ENCODE measurements around the gene SPCS1.

Gene SPCS1

GRCh38 chr3:52731590-52731989 lies 25.7 kb downstream of the SPCS1 start:
- Histone ChIP-seq H3K27ac (no peak overlapping the region), H3K9me3 (ENCODE audit: low read depth, low read length) (no peaks in the 10 kb centered on the region), H3K4me3 (no peak overlapping the region), H3K36me3 (ENCODE audit: insufficient read depth, low read length) (peaks cover 26% of the 10 kb centered on the region; the same call in 1 of the 2 replicates), H3K9ac (ENCODE audit: insufficient read length) (no peak overlapping the region)
- no peak for DNase-seq (ENCODE audit: low read depth, low spot score)
- TF ChIP-seq POLR2AphosphoS5 (IDR thresholded peaks at IDR 0.05; ENCODE audit: borderline replicate concordance, low read depth, low read length) (no peak), EZH2 (IDR thresholded peaks at IDR 0.05) (no peak), FOXP2 (optimal IDR thresholded peaks at IDR 0.05; ENCODE audit: control extremely low read depth, extremely low read length, insufficient read depth) (no peak)

GRCh38 chr3:52733256-52733891 lies 27.5 kb downstream of the SPCS1 start:
- no peak for TF ChIP-seq FOXP2 (optimal IDR thresholded peaks at IDR 0.05; ENCODE audit: control extremely low read depth, extremely low read length, insufficient read depth)
- TF ChIP-seq EZH2 (IDR thresholded peaks at IDR 0.05) = no peak
- no peak for TF ChIP-seq POLR2AphosphoS5 (IDR thresholded peaks at IDR 0.05; ENCODE audit: borderline replicate concordance, low read depth, low read length)
- Histone ChIP-seq H3K4me3 (no peak overlapping the region), H3K36me3 (ENCODE audit: insufficient read depth, low read length) (peaks cover 26% of the 10 kb centered on the region; the same call in 1 of the 2 replicates), H3K27ac (no peak overlapping the region), H3K9ac (ENCODE audit: insufficient read length) (no peak overlapping the region), H3K9me3 (ENCODE audit: low read depth, low read length) (no peaks in the 10 kb centered on the region)
- DNase-seq (ENCODE audit: low read depth, low spot score) = no peak

DNA sequence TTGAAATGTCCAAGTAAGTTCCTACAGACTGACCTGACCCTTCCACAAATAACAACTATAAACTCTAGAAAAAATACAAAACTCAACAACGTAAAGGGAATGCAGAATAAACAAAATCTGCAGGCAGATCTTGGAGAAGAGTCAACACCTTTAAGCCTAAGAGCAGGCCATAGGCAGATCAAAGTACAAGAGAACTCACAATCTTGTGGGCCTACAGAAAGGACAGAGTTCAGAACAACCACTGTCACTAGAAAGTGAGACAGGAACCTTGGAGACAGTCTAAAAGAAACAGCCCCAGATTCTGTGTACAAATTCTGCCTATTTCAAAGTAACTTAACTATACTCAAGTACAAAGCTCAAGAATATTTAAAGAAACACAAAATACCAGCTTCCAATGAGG lies 33.8 kb downstream of the SPCS1 start:
- Histone ChIP-seq H3K4me3 (no peak overlapping the region), H3K9me3 (ENCODE audit: low read depth, low read length) (no peaks in the 10 kb centered on the region), H3K9ac (ENCODE audit: insufficient read length) (no peak overlapping the region), H3K36me3 (ENCODE audit: insufficient read depth, low read length) (peaks cover 19% of the 10 kb centered on the region; the same call in 1 of the 2 replicates), H3K27ac (no peak overlapping the region)
- TF ChIP-seq EZH2 (IDR thresholded peaks at IDR 0.05) (no peak), FOXP2 (optimal IDR thresholded peaks at IDR 0.05; ENCODE audit: control extremely low read depth, extremely low read length, insufficient read depth) (no peak), POLR2AphosphoS5 (IDR thresholded peaks at IDR 0.05; ENCODE audit: borderline replicate concordance, low read depth, low read length) (no peak)
- DNase-seq (ENCODE audit: low read depth, low spot score) = no peak

DNA sequence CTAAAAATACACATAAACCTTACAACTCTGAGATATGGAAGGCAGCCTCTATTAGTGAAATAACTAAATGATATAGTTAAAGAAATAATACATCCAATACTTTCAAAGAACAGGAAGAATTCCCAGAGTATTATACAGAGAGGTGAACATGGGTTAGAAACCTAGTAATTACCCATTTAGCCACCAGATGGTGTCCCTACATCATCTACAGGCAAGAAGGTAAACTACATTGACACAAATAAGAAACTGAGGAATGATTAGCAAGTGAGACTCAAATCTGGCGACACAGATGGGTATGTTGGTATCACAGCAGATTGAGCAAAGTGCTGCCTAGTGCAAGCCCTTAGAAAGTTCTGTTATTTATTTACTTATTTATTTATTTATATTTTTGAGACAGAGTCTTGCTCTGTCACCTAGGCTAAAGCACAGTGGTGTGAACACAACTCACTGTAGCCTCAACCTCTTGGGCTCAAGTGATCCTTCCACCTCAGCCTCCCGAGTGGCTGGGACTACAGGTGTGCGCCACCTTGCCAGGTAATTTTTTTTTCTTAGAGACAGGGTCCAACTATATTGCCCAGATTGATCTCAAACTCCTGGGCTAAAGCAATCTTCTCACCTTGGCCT lies 36.6 kb downstream of the SPCS1 start:
- Histone ChIP-seq H3K4me3 (no peak overlapping the region), H3K9ac (ENCODE audit: insufficient read length) (no peak overlapping the region), H3K27ac (no peak overlapping the region), H3K36me3 (ENCODE audit: insufficient read depth, low read length) (peaks cover 10% of the 10 kb centered on the region; the same call in 1 of the 2 replicates), H3K9me3 (ENCODE audit: low read depth, low read length) (no peaks in the 10 kb centered on the region)
- DNase-seq (ENCODE audit: low read depth, low spot score) = no peak
- no peak for TF ChIP-seq FOXP2 (optimal IDR thresholded peaks at IDR 0.05; ENCODE audit: control extremely low read depth, extremely low read length, insufficient read depth)

GRCh38 chr3:52743152-52743551 lies 37.2 kb downstream of the SPCS1 start:
- TF ChIP-seq EZH2 (IDR thresholded peaks at IDR 0.05) (no peak), FOXP2 (optimal IDR thresholded peaks at IDR 0.05; ENCODE audit: control extremely low read depth, extremely low read length, insufficient read depth) (no peak), POLR2AphosphoS5 (IDR thresholded peaks at IDR 0.05; ENCODE audit: borderline replicate concordance, low read depth, low read length) (no peak)
- H3K36me3 ChIP-seq (ENCODE audit: insufficient read depth, low read length) = peaks cover 10% of the 10 kb centered on the region; the same call in 1 of the 2 replicates

DNA sequence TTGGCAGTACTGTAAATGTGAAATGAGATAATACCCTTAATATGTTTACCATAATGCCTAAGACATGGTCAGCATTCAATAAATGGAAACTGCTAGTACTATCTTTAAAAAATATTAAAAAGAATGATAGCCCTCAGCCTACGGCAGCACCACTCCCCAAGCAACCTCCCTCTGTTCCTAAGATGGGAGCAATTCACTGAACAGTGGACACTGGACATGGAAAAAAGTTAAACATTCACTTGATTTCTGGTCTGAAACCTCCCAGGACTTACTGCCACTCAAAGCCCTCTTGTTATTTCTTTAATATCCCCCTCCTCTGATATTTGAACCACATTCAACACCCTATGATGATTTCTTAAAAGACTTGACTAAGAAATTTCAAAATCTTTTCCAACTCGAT lies 37.8 kb downstream of the SPCS1 start:
- no peak overlapping the region for H3K27ac ChIP-seq
- H3K9ac ChIP-seq (ENCODE audit: insufficient read length) = no peak overlapping the region
- H3K36me3 ChIP-seq (ENCODE audit: insufficient read depth, low read length) = peaks cover 15% of the 10 kb centered on the region; the same call in 1 of the 2 replicates

More at GRCh38 chr3:52743152-52743551, 37.2 kb downstream of the SPCS1 start:
- H3K4me3 ChIP-seq = no peak overlapping the region
- no peak overlapping the region for H3K9ac ChIP-seq (ENCODE audit: insufficient read length)
- DNase-seq (ENCODE audit: low read depth, low spot score) = no peak
- H3K9me3 ChIP-seq (ENCODE audit: low read depth, low read length) = no peaks in the 10 kb centered on the region
- H3K27ac ChIP-seq = no peak overlapping the region

GRCh38 chr3:52752045-52752660 lies 46.2 kb downstream of the SPCS1 start:
- no peak overlapping the region for H3K4me3 ChIP-seq
- no peak overlapping the region for H3K9ac ChIP-seq (ENCODE audit: insufficient read length)
- TF ChIP-seq POLR2AphosphoS5 (IDR thresholded peaks at IDR 0.05; ENCODE audit: borderline replicate concordance, low read depth, low read length) (no peak), EZH2 (IDR thresholded peaks at IDR 0.05) (no peak), FOXP2 (optimal IDR thresholded peaks at IDR 0.05; ENCODE audit: control extremely low read depth, extremely low read length, insufficient read depth) (no peak)
- no peak overlapping the region for H3K27ac ChIP-seq
- no peak for DNase-seq (ENCODE audit: low read depth, low spot score)
- H3K9me3 ChIP-seq (ENCODE audit: low read depth, low read length) = no peaks in the 10 kb centered on the region
- H3K36me3 ChIP-seq (ENCODE audit: insufficient read depth, low read length) = peaks cover 30% of the 10 kb centered on the region; the same call in 1 of the 2 replicates

More for the DNA sequence above, 37.8 kb downstream of the SPCS1 start:
- no peak for TF ChIP-seq EZH2 (IDR thresholded peaks at IDR 0.05)
- TF ChIP-seq POLR2AphosphoS5 (IDR thresholded peaks at IDR 0.05; ENCODE audit: borderline replicate concordance, low read depth, low read length) = no peak
- no peak for TF ChIP-seq FOXP2 (optimal IDR thresholded peaks at IDR 0.05; ENCODE audit: control extremely low read depth, extremely low read length, insufficient read depth)
- no peak for DNase-seq (ENCODE audit: low read depth, low spot score)
- Histone ChIP-seq H3K4me3 (no peak overlapping the region), H3K9me3 (ENCODE audit: low read depth, low read length) (no peaks in the 10 kb centered on the region)

GRCh38 chr3:52754373-52754772 lies 48.5 kb downstream of the SPCS1 start:
- Histone ChIP-seq H3K4me3 (no peak overlapping the region), H3K36me3 (ENCODE audit: insufficient read depth, low read length) (peaks cover 28% of the 10 kb centered on the region; the same call in 1 of the 2 replicates), H3K27ac (no peak overlapping the region), H3K9me3 (ENCODE audit: low read depth, low read length) (no peaks in the 10 kb centered on the region), H3K9ac (ENCODE audit: insufficient read length) (no peak overlapping the region)
- TF ChIP-seq EZH2 (IDR thresholded peaks at IDR 0.05) = no peak
- no peak for TF ChIP-seq FOXP2 (optimal IDR thresholded peaks at IDR 0.05; ENCODE audit: control extremely low read depth, extremely low read length, insufficient read depth)
- no peak for TF ChIP-seq POLR2AphosphoS5 (IDR thresholded peaks at IDR 0.05; ENCODE audit: borderline replicate concordance, low read depth, low read length)
- DNase-seq (ENCODE audit: low read depth, low spot score) = no peak
